OCI-LY3 (cell line): ENCODE results near the gene ASCL5.

Source experiments
- H2AFZ ChIP-seq: fragments of 200-600, 300-600 bp; shearing (Covaris generic); 2 replicates; pipeline ENCODE4 v1.6.0; 2014; ENCODE audit warnings: antibody characterized with exemption, low read depth, low read length
- H3K27ac ChIP-seq: fragments of 200-600, 300-600 bp; sonication (generic); 2 replicates; pipeline ENCODE4 v1.5.1; 2014; ENCODE audit warnings: mild to moderate bottlenecking, low read length, moderate library complexity, mixed read lengths
- H3K27me3 ChIP-seq: fragments of 200-600, 300-600 bp; sonication (generic); 2 replicates; pipeline ENCODE4 v1.6.1; 2014; ENCODE audit warnings: low read depth, low read length, mixed read lengths
- H3K36me3 ChIP-seq: fragments of 200-600, 300-600 bp; sonication (generic); replicated peaks from 2 replicates; pipeline ENCODE3; 2014; ENCODE audit warnings: low read depth, low read length, mixed read lengths
- H3K4me1 ChIP-seq: fragments of 300-600, 200-600 bp; sonication (generic); 2 replicates; pipeline ENCODE4 v1.6.1; 2014; ENCODE audit warnings: low read length, mixed read lengths
- H3K4me2 ChIP-seq: fragments of 200-600, 300-600 bp; sonication (generic); 2 replicates; pipeline ENCODE4 v1.6.1; 2014; ENCODE audit warnings: low read length, mixed read lengths
- H3K4me3 ChIP-seq: fragments of 300-600, 200-600 bp; sonication (generic); 2 replicates; pipeline ENCODE4 v1.5.1; 2014; ENCODE audit warnings: antibody characterized with exemption, mild to moderate bottlenecking, low read length, moderate library complexity
- H3K79me2 ChIP-seq: fragments of 300-600, 200-600 bp; shearing (Covaris generic); 2 replicates; pipeline ENCODE4 v1.6.1; 2014; ENCODE audit warnings: mild to moderate bottlenecking, low read length, mixed read lengths
- H3K9ac ChIP-seq: fragments of 300-600, 200-600 bp; shearing (Covaris generic); 2 replicates; pipeline ENCODE4 v1.6.0; 2014; ENCODE audit warnings: mild to moderate bottlenecking, low read length, moderate library complexity
- H3K9me3 ChIP-seq: fragments of 200-600, 300-600 bp; shearing (Covaris generic); 2 replicates; pipeline ENCODE4 v1.6.1; 2014; ENCODE audit warnings: low read length, mixed read lengths; ENCODE audit not compliant: insufficient read depth
- H4K20me1 ChIP-seq: fragments of 200-600, 300-600 bp; sonication (generic); 2 replicates; pipeline ENCODE4 v1.6.1; 2016; ENCODE audit warnings: low read length, mixed read lengths; ENCODE audit not compliant: insufficient read depth
- EZH2phosphoT487 ChIP-seq: fragments of 200-600 bp; shearing (Covaris generic); IDR thresholded peaks from 2 replicates; pipeline ENCODE4 v1.6.1; 2018; ENCODE audit warnings: antibody characterized with exemption, mixed run types, low read depth
- TF ChIP-seq, protein P1 (sequence below): fragments of 200-600, 300-600 bp; sonication (generic); IDR thresholded peaks from 2 replicates; pipeline ENCODE4 v1.5.1; 2014; ENCODE audit warnings: antibody characterized with exemption, low read length, low read depth

The ASCL5 gene

GRCh38 chr1:201109651-201110050 is 17.3 kb downstream of the ASCL5 start:
- Histone ChIP-seq H3K36me3 (no peaks in the 10 kb centered on the region), H2AFZ (no peak overlapping the region), H3K4me1 (peaks cover 4% of the 10 kb centered on the region), H3K9ac (no peak overlapping the region), H3K4me2 (no peak overlapping the region), H3K27ac (no peak overlapping the region), H3K9me3 (no peaks in the 10 kb centered on the region), H3K4me3 (no peak overlapping the region), H4K20me1 (no peaks in the 10 kb centered on the region), H3K79me2 (no peaks in the 10 kb centered on the region), H3K27me3 (0 out of 2 replicates have a peak, but pooled peaks cover 6% of the 10 kb centered on the region)
- TF ChIP-seq EZH2phosphoT487, result no peak
- TF ChIP-seq, protein P1, sequence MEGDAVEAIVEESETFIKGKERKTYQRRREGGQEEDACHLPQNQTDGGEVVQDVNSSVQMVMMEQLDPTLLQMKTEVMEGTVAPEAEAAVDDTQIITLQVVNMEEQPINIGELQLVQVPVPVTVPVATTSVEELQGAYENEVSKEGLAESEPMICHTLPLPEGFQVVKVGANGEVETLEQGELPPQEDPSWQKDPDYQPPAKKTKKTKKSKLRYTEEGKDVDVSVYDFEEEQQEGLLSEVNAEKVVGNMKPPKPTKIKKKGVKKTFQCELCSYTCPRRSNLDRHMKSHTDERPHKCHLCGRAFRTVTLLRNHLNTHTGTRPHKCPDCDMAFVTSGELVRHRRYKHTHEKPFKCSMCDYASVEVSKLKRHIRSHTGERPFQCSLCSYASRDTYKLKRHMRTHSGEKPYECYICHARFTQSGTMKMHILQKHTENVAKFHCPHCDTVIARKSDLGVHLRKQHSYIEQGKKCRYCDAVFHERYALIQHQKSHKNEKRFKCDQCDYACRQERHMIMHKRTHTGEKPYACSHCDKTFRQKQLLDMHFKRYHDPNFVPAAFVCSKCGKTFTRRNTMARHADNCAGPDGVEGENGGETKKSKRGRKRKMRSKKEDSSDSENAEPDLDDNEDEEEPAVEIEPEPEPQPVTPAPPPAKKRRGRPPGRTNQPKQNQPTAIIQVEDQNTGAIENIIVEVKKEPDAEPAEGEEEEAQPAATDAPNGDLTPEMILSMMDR, result no peak

GRCh38 chr1:201108614-201109013 is 18.4 kb downstream of the ASCL5 start:
- H3K9me3 ChIP-seq, result no peaks in the 10 kb centered on the region
- H3K36me3 ChIP-seq, result no peaks in the 10 kb centered on the region
- no peak overlapping the region for H3K4me2 ChIP-seq
- no peak overlapping the region for H3K9ac ChIP-seq
- H3K27me3 ChIP-seq, result 0 out of 2 replicates have a peak, but pooled peaks cover 6% of the 10 kb centered on the region
- H3K79me2 ChIP-seq, result no peaks in the 10 kb centered on the region
- no peak overlapping the region for H3K27ac ChIP-seq
- no peak overlapping the region for H2AFZ ChIP-seq
- H3K4me1 ChIP-seq, result no peaks in the 10 kb centered on the region; the same call in 1 of the 2 replicates
- no peaks in the 10 kb centered on the region for H4K20me1 ChIP-seq
- TF ChIP-seq, protein P1, result no peak
- no peak for TF ChIP-seq EZH2phosphoT487
- H3K4me3 ChIP-seq, result no peak overlapping the region

- H3K36me3 ChIP-seq, result no peaks in the 10 kb centered on the region
- no peaks in the 10 kb centered on the region for H3K79me2 ChIP-seq
- H3K27ac ChIP-seq, result no peak overlapping the region
- H3K9ac ChIP-seq, result no peak overlapping the region
- no peak overlapping the region for H3K4me3 ChIP-seq
- no peaks in the 10 kb centered on the region for H3K9me3 ChIP-seq
- no peak for TF ChIP-seq EZH2phosphoT487
- TF ChIP-seq, protein P1, result no peak
- no peaks in the 10 kb centered on the region for H3K27me3 ChIP-seq
- no peak overlapping the region for H2AFZ ChIP-seq
- no peaks in the 10 kb centered on the region for H4K20me1 ChIP-seq
- H3K4me1 ChIP-seq, result no peaks in the 10 kb centered on the region
- H3K4me2 ChIP-seq, result no peak overlapping the region
These were observed 21.3 kb downstream of the ASCL5 start for GRCh38 chr1:201105688-201106087.

- H3K4me3 ChIP-seq, result no peak overlapping the region
- no peak overlapping the region for H3K27ac ChIP-seq
- H3K4me2 ChIP-seq, result no peak overlapping the region
- TF ChIP-seq, protein P1, result no peak
- no peak for TF ChIP-seq EZH2phosphoT487
- H3K36me3 ChIP-seq, result no peaks in the 10 kb centered on the region
- no peaks in the 10 kb centered on the region for H3K27me3 ChIP-seq
- no peak overlapping the region for H3K9ac ChIP-seq
- H4K20me1 ChIP-seq, result no peaks in the 10 kb centered on the region
- H3K4me1 ChIP-seq, result no peaks in the 10 kb centered on the region
- no peaks in the 10 kb centered on the region for H3K79me2 ChIP-seq
- no peaks in the 10 kb centered on the region for H3K9me3 ChIP-seq
- no peak overlapping the region for H2AFZ ChIP-seq
These were observed 22.8 kb downstream of the ASCL5 start for GRCh38 chr1:201104141-201104540.
